GM19043 (cell line): ENCODE measurements around the gene MYO9A.
"Not testable (repeated sequence)": the region's sequence is repeated elsewhere in the genome, so short reads cannot be mapped to it uniquely, and the experiment has no call there.

Experiments used
- ATAC-seq: cut with Tn5 transposase; IDR thresholded peaks from one replicate; pipeline ENCODE4 v1.9.1; 2021; ENCODE audit warnings: low read depth; ENCODE audit not compliant: unreplicated experiment

The MYO9A gene

DNA sequence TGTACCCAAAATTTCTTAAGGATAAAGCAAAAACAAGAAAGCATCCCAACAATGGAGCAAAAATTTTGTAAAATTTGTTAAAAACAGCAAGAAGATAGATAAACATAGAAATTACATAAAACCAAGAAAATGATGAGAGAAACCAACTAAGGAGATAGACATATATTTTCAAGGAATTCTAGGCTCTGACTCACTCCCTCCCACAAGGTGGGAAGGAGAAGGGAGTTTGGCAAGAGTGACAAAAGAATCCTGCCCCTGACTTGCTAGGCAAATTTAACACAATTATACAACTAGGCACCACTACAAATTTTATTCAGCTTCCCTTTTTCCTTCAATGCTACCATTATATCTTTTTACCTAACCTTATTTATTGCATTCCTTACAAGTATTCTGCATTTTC lies 70.9 kb downstream of the MYO9A start:
- no peak for ATAC-seq

DNA sequence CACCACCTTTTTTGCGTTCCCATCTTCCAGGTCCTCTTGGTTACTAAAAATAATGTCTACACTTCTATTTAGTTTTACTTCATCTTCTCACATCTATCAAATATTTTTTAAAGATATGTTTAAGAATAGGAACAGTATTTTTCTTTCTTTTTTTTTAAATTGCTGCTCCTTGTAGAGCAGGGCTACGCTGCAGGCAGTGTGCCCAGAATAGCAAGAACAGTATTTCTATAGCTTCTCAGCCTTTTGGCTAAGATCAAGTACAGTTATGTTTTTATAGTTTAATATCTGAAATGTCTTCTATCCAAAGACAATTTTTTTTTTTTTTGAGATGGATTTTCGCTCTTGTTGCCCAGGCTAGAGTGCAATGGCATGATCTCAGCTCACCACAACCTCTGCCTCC lies 73.0 kb downstream of the MYO9A start:
- no peak for ATAC-seq

DNA sequence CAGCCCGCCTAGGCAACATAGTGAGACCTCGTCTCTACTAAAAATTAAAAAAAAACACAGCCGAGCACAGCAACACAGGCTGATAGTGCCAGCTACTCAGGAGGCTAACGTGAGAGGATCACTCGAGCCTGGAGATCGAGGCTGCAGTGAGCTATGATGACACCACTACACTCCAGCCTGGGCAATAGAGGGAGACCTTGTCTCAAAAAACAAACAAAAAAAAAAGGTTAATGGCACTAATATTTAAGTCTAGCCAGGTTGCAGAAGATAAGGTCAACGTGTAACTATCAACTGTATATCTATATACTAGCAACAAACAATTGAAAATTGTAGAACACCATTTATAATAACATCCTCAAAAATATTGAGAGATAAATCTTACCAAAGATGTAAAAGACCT lies 75.1 kb downstream of the MYO9A start:
- no peak for ATAC-seq

DNA sequence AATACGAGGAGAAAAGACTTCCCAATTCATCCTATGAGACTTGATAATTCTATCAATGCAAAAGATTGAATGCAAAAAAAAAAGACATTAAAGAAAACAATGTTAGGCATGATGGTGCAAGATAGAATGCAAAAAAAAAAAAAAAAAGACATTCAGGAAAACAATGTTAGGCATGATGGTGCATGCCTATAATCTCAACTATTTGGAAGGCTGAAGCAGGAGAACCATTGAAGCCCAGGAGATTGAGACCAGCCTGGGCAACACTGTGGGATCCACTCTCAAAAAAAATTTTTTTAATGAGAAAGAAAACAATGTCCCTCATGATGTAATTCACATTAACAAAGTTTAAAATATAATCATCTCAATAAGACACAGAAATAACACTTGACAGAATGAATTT lies 75.9 kb downstream of the MYO9A start:
- ATAC-seq, result no peak

DNA sequence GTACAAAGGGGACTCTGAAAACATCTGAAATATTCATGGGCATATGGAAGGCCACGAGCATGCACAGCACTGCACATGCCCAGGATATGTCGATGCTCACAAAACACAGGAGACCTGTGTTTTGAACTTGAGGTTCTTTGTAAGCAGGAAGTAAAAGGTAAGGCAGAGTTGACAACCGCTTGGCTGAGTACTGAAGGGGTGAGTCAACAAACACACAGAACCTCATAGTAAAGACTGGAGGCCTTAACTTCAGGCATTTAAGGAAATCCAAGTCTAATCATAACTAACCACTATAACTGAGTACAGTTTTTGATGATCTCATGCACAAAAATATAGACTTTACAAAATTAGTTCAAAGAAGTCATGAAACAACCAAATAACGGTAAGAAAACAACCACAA lies 80.6 kb downstream of the MYO9A start:
- no peak for ATAC-seq

DNA sequence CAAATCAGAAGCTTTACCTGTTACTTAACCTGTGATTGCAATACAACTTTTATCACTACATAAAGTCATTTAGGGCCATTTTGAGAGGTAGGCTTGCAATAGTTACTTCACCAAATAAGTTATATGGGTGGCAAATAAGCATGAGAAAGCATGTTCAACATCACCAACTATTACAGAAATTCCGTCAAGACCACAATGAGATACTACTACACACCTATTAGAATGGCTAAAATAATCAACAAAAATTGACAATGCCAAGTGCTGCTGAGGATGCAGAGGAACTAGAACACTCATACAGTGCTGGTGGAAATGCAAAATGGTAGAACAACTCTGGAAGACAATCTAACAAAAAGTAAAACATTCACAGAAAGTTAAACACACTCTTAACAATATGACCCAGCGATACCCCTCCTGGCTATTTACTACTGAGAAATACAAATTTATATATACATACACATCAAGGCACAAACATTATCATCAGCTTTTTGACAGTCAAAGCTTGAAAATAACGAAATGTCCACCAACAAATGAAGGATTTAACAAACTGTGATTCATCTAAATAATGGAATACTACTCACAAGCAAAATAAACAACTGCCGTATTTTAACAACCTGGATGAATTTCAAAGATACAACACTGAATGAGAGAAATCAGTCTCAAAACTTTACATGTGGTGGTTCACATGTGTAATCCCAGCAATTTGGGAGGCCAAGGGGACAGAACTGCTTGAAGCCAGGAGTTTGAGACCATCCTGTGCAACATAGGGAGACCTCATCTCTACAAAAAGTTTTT lies 82.9 kb downstream of the MYO9A start:
- ATAC-seq, result no peak

DNA sequence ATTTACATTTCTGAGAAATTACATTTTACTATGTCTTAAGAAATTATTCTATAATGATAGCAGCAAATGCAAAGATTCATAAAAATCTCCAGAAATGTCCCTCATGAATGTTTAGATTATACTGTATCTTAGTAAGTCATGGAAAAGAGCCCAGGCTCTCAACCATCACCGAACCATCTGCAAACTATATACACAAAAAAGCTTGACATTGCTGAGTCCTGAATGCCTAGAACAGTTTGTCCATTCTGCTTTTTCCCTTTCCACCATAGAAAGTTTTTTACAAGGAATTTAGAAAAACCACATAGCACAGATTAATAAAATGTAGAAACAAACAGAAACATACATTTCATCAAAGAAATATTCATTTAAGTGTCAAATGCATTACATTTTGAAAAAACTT lies 83.6 kb downstream of the MYO9A start:
- no peak for ATAC-seq

DNA sequence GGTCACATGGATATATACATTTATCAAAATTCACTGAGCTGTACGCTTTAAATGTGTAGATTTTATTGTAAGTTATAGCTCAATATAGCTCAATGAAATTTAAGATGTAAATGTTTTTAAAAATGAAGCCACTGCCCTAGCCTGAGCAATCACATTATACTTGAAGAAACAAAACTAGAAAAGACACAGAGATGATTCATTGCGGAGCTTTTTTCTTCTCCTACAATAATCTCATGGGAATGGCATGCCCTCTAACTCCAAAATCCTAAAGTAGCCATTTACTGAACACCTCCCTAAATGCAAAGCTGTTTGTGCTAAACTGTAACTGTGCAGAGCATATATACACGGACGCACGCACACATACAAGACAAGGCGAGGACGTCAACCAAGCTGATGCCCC lies 84.2 kb downstream of the MYO9A start:
- ATAC-seq, result no peak

DNA sequence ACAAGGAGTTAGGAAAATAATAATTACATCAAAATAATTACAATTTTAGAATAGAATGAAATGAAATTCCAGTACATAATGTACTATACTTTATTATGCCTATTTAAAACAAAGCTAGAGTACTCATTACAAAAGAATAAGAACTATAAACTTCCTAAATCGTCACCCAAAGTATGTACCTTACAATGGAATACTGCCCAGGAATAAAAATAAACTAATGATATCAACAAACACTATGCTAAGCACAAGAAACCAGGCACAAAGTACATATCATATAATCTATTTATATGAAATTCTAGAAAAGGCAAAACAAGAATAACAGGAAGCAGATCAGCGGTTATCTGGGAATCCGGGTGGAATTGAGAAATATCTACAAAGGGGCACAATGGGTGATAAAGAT lies 84.7 kb downstream of the MYO9A start:
- ATAC-seq, result no peak

DNA sequence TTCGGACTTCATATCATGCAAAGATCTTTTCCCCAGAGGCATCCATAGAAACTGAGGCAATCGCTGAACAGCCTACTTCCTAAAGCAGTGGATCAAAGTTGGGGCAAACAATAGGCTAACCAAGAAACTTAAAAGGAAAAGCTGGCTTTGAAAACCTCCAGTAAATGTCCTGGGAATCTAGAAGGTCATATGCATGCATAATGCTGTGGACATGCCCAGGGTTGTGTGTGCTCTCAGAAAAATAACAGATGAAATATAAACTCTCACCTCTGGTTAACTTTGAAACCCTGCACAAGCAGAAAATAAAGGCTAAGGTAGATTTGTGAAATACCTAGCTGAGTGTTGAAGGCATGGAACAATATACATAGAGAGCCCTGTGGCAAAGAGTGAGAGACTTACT lies 96.3 kb downstream of the MYO9A start:
- ATAC-seq, result no peak

DNA sequence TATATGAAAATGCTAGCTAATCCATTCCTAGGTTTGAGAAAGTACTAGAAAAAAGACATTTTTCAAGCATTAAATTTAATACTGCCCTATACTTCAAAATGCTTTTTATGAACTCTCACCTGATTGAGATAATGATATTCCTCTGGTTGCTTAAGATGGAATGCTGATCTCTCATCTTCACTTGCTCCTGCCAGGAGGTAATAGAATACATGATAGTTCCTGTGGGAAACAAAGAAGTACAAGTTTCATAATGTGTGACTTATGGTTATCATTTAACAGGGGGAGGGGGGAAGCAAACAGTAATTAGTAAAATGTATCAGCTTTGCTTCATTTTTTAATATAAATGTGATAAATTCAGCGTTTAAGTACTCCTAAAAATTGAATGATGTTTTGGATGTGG lies 97.2 kb downstream of the MYO9A start:
- no peak for ATAC-seq

DNA sequence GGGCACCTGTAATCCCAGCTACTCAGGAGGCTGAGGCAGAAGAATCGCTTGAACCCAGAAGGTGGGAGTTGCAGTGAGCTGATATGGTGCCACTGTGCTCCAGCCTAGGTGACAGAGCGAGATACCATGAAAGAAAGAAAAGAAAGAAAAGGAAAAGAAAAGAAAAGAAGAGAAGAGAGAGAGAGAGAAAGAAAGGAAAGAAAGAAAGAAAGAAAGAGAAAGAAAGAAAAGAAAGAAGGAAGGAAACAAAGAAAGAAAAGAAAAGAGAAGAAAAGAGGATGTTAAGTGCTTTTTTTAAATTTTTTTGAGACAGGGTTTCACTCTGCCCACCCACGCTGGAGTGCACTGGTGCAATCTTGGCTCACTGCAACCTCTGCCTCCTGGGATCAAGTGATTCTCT lies 103.4 kb downstream of the MYO9A start:
- not testable (repeated sequence) for ATAC-seq

DNA sequence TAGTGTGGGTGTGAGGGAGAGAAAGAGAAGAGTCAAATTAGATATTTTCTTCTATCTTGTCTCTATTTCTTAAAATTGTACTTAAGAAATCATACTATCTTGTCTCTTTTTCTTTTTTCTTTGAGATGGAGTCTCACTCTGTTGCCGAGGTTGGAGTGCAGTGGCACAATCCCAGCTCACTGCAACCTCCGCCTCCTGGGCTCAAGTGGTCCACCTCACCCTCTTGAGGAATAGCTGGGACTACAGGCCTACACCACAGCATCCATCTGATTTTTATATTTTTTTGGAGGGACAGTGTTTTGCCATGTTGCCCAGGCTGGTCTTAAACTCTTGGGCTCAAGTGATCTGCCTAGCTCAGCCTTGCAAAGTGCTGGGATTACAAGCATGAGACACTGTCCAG lies 104.2 kb downstream of the MYO9A start:
- ATAC-seq, result no peak

DNA sequence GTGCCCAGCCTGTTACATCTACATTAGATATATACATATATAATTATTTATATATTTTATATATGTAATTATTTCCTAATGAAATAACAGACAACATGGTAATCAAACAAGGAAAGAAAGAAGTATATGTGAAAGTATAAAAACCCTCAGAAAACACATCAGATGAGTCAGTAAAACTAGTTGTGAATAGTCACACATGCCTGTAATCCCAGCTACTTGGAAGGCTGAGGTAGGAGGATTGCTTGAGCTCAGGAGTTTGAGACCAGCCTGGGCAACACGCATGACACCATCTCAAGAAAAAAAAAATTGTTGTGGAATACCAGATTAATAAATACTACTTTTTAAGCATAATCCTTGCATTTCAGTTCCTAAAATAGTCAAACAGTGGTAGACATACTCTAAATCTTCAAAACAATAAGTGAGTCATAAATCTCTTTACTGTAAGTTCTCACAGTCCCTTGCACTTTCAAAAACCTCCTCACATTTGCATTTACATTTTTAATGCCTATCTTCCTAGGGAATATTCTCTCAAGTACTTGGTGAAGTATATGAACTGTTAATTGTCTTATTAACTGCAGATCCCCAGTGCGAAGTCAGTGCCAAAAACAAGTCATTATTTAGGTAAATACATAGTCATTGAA lies 106.5 kb downstream of the MYO9A start:
- no peak for ATAC-seq

DNA sequence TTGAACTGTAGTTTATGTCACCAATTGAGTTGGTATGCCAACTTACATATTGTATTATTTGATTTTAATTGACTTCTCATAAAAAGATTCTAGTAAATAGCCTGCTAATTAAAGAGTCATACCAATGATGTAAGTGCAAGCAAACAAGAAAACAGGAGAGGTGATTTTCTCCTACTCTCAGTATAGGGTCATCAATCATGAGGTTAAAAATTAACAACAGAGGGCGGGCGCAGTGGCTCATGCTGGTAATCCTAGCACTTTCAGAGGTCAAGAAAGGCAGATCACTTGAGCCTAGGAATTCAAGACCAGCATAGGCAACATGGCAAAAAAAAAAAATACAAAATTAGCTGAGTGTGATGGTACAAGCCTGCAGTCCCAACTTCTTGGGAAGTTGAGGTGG lies 108.7 kb downstream of the MYO9A start:
- ATAC-seq, result no peak

DNA sequence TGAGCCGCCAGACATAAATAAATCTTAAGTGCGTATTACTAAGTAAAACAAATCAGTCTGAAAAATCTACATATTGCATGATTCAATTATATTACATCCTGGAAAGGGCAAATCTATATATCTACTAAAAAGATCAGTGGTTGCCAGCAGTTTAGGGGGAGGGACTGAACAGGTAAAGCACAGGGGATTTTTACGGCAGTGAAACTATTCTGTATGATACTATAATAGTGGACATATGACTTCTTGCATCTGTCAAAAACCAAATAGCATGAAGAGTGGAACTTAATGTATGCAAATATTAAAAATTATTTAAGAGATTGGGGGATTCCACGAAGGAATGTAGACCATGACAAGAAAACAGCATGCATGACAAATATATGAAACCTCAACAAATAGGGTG lies 111.6 kb downstream of the MYO9A start:
- no peak for ATAC-seq

DNA sequence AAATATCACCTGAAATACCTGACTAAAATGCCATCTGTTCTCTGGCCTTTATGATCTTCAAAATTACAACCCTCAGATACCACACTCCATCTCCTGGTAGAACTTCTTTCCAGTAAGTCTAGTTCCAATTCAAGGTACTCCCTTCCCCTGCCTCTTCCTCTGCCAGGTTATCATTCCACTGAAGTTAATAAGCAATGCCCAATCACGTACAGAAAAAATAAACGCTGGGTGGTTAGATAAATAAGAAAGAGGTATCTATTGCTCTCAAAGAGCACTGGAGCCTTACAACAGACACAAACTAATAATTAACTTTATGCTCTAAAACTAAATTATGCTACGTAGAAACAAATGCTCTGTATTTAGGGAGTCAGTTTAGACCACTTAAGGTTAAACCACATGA lies 112.5 kb downstream of the MYO9A start:
- no peak for ATAC-seq

DNA sequence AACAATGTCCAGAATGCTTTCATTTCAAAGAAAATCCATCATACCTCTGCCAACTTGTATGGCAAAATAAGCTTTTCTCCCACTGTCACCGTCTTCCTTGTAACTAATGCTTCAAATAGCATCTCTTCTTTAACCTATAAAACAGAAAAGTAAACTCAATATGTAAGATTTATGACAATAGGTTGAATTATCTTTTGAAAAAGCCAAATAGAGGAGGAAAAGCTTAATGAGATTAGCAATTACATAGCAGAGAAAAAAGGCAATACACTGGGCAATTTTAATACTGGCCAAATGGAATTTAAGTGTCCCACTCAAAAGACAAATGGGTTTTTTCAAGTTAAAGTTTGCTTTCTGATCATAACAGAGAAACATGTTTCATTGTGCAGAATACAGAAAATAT lies 118.1 kb downstream of the MYO9A start:
- no peak for ATAC-seq

DNA sequence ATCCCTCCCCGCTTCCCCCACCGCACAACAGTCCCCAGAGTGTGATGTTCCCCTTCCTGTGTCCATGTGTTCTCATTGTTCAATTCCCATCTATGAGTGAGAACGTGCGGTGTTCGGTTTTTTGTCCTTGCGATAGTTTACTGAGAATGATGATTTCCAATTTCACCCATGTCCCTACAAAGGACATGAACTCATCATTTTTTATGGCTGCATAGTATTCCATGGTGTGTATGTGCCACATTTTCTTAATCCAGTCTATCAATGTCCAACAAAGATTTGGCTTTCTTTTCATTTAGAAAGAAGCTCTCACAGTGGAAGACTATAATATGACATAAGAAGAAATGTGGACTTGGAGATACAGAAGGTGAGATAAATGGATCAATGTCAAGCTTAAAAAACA lies 119.2 kb downstream of the MYO9A start:
- not testable (repeated sequence) for ATAC-seq

DNA sequence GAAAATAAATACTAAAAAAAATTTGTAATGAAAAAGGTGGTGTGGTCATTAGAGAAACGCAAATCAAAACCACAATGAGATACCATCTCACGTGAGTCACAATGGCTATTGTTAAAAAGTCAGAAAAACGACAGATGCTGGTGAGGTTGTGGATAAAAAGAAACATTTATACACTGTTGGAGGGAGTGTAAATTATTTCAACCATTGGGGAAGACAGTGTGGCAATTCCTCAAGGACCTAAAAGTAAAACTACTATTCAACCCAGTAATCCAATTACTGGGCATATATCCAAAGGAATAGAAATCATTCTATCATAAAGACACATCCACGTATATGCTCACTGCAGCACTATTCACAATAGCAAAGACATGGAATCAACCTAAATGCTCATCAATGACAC lies 120.3 kb downstream of the MYO9A start:
- no peak for ATAC-seq

DNA sequence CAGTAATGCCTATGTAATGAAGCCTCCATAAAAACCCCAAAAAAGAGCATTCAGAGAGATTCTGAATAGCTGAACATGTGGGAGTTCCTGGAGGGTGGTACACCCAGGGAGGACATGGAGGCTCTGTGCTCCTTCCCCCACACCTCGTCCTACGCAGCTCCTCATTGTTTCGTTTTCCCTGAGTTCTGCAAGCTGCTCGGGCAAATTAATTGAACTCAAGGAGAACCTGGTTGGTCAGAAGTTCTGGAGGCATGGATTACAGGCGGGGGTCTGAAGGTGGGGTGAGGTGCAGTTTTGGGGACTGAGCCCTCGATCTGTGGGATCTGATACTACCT lies 142.2 kb downstream of the MYO9A start:
- no peak for ATAC-seq

DNA sequence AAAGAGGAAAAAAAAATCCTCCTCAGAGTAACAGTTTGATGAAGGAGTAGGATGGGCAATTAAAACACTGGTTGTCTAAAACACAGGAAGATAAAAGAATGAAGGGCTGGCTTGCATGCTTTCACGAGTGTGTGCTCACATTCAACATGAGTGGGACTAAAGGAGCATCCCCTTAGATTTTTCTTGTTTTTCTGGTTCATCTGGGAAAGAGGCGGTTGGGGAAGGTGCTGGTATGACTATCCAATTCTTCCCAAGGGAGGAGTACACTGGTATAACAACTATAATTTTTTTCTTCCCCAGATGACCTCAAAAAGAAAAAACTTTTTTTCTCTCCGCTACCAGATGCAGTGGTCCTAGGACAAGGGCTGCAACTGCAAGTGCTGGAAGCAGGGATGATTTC lies 143.7 kb downstream of the MYO9A start:
- no peak for ATAC-seq

DNA sequence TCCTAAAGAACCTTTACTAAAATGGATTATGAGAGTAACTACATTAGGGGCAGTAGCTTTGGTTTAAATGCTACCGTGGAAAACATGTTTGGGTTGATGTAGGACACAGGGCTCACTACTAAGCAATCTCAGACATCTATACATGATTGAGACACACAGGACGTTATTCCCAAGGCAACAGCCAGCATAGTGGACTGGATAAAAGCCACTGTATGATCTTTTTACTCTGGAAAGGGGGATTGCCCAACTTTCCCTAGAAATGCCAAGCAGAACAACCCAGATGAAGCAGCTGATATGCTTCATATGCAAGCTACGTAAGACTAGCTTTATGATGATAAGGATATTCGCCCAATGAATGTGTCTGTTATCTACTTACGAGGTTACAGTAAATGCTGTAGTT lies 144.6 kb downstream of the MYO9A start:
- no peak for ATAC-seq
